GM19372 (cell line): ENCODE results near the gene MSI2.

ENCODE experiments used
- ATAC-seq: cut with Tn5 transposase; IDR thresholded peaks from one replicate; pipeline ENCODE4 v1.9.1; 2021; ENCODE audit warnings: mild to moderate bottlenecking, low read depth, moderate library complexity; ENCODE audit not compliant: unreplicated experiment

MSI2 gene

GRCh38 chr17:57601143-57601735 lies 344.9 kb downstream of the MSI2 start:
- ATAC-seq: no peak

DNA sequence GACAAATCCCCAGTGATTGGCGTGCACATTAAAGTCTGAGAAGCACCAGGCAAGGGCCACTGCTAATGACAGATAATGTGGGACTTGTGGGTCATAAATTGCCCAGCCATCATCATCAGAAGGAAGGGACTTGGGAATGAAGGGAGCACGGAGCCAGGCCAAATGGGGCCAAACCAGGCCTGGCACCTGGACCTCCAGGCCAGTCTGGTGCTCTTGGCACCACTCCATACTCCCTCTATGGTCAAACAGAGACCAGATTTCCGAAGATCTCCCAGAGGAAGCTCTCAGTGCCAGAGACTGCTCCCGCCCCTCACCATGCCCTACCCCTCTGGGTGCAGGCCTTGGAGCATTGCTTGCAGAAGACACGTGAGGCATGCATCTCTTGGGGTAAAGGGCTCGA lies 346.6 kb downstream of the MSI2 start:
- no peak for ATAC-seq

DNA sequence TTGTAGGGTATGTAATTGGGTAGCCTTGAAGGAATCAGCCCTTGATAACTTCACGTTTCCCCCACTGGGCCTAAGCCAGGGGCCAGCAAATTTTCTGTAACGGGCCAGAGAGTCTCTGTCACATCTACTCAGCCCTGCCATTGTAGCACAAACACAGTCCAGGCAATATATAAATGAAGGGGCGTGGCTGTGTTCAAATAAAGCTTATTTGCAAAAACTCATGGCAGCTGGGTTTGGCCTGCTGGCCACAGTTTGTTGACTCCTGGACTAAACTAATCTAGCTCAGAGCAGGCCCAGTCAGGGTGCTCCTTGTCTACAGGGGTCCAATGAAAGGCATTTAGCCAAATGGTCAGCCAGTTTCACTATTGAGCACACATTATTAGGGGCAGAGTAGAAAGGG lies 347.2 kb downstream of the MSI2 start:
- ATAC-seq: no peak

DNA sequence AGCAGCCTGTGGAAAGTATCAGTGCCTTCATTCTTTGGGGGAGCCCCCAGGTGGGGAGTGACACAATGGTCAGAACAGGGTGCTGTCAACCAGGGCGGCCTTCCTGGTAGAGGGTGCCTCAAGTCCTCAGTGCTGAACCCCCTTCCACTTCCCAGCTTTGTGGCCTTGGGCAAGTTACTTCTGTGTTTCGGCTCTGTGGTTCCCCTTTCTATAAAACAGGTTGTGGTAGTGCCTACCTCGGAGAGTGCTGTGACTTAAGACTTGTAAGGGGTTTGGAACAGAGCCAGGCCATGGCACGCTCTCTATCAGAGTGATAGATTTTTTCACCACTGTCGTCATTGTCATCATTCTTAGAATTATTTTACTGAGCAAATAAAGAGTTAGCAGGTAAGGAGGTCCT lies 347.7 kb downstream of the MSI2 start:
- no peak for ATAC-seq

- no peak for ATAC-seq
Measured at GRCh38 chr17:57604771-57605674, 348.7 kb downstream of the MSI2 start.

DNA sequence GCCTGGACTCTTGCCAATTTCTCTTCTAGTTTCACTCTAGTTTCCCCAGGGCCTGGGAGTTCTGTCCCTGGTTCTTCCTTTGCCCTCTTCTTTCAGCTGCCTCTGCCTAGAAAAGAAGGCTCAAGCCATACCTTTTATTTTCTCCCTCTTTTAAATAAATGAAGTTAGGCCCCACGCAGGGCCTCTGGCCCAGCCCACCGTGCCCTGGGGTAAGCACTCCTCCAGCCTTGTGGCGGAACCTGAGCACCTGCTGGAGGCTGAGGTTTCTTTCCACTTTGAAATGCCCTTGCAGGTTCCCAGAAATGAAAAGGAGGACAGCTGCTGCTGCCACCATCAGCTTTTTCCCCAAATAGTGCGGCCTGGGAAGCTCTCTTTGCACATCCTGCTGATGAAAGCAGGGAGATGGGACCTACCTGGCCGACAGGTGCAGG lies 349.4 kb downstream of the MSI2 start:
- ATAC-seq: no peak

DNA sequence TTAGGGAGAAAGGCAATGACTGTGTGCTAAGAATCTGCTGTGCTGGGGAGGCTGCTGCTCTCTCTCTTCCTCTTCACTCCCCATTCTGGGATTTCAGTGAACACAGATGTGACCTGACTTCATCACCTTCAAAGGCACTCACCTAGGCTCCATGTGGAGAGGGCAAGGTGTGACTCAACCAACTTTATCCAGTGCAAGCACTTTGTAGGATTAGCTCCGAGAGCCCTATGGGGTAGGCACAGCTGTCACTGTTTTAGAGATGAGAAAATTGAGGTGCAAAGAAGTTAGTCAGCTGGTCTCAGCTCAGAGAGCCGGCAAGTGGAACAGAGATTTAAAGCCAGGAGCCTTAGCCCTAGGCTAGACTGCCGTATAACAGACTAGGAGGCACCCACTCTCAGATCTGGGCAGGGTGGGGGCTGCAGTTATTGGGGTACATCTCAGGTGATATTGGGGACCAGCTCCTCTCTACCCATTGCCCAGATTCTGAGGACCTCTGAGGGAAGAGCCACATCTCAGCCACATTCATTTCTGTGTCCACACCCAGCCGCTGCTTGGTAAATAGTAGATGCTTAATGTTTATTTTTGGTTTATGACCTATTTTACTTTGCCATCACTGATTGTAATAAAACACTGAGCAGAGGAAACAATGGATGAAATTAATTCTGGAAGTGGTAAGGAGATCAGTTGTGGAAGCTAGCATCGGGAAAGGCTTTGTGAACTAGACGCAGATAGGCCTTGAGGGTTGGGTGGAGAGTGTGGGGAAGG lies 350.0 kb downstream of the MSI2 start:
- ATAC-seq: no peak

DNA sequence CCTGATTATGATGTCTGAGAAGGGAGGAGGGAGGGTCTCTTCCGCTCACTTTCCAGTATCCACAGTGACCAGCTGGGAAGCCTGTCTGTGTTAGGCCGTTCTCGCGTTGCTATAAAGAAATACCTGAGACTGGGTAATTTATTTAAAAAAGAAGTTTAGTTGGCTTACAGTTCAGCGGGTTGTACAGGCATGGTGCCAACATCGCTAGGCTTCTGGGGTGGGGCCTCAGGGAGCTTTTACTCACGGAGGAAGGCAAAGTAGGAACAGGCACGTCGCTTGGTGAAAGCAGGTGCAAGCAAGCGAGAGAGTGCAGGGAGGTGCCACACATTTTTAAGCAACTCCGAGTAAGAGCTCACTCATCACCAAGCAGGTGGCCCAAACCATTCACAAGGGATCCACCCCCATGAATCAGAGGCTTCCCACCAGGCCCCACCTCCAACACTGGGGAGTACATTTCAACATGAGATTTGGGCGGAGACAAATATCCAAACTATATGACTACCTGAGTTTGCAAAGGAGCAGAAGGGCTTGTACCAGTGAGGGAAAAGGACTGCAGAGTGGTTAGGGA lies 351.3 kb downstream of the MSI2 start:
- no peak for ATAC-seq

DNA sequence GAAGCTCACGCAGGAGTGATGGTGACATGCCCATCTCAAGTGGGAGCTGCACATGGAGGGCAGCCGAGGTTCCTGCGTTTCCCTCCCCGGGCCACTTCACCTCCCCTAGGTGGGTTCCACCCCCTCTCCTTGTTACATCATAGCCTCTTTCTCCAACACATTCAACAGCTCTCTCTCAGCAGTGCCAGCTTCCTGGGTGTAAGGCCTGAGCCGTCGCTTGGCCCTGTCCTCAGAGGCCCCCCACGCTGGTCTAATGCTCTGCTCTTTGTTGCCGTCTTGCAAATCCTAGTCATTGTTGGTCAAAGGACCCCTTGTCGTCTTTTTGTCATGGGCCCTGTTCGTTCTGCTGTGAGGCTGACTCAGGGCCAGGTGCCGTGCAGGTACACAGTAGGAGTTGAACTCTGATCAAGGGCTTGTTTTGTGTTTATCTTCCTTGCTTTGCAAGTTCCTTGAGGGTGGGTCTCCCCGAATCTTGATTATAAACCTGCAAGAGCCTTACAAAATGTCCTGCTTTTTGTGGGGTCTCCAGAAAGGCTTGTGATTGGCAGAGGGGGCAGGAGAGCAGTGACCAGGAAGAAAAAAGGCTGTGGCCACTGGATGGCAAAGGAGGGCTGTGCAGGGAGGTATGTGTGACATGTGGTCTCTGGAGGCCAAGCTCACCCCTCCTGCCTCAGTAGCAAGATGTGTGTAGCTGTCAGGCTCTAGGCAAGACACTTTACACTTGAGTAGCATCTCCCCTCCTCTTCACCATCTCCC lies 352.2 kb downstream of the MSI2 start:
- ATAC-seq: no peak

GRCh38 chr17:57609125-57609877 lies 353.0 kb downstream of the MSI2 start:
- no peak for ATAC-seq

DNA sequence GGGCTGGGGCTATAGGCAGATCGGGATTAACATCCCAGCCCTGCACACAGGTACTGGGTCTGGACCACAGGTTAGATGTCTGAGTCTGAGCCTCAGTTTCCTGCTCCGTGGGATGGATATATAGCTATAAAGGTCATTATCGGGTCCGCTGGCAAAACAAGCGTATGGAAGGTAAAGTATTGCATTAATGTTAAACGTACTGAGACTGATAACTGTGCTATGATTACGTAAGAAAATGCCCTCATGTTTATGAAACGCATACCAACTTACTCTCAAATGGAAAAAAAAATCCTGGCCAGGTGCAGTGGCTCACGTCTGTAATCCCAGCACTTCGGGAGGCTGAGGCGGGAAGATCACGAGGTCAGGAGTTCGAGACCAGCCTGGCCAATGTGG lies 353.6 kb downstream of the MSI2 start:
- no peak for ATAC-seq

- no peak for ATAC-seq
Measured at GRCh38 chr17:57612202-57613071, 356.1 kb downstream of the MSI2 start.

DNA sequence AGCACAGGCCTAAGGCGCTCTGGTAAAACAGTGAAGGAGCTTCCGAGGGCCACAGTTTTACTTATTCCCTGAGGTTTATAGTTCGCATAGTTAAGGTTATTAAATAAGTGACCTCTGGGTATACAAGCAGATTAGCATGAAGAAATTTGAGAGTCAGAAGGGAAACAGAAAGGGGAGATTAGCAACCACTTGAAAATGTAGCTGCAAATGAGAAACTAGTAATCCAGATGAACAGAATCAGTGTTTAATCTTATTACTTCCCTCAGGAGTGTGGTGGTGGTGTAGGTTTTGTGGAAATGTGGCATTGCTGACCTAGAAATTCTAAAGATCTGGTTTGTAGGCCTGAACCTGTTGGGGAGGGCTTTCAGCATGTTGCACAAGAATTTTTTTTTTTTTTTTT lies 358.4 kb downstream of the MSI2 start:
- ATAC-seq: no peak

DNA sequence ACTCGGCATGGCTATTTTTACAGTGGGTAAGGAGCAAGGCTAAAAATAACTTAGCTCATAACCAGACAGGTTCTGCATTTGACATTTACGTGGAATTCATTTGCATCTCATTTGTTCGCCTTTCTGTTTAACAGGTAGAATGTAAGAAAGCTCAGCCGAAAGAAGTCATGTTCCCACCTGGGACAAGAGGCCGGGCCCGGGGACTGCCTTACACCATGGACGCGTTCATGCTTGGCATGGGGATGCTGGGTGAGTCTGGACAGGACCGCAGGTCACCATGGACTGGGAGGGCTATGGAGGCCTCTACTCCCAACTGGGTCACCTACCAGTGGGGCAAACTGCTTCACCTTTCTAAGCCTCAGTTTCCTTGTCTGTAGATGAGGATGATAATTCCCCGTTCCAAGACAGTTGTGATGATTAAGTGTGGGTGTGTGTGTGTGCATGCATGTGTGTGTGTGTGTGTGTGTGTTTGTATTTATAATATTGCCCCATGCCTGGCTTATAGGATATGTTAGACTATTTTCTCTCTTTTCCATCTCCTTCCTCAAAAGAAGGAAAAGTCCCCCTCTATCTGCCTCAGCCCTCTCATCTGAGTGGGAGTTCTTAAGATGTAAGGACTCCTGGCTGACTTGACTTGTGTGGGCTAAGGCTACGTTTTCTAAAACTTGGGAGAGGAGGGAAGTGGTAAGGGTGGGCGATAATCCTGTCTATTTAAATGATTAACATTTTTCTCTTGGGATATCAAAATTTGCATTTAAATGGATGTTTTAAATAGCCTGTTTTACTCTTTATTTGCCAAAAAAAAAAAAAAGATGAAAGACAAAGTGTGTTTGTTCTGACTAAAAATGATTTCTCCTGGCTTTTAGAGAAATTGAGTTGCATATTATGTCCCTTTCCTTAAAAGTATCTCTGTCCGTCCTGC lies 359.8 kb downstream of the MSI2 start:
- ATAC-seq: no peak

DNA sequence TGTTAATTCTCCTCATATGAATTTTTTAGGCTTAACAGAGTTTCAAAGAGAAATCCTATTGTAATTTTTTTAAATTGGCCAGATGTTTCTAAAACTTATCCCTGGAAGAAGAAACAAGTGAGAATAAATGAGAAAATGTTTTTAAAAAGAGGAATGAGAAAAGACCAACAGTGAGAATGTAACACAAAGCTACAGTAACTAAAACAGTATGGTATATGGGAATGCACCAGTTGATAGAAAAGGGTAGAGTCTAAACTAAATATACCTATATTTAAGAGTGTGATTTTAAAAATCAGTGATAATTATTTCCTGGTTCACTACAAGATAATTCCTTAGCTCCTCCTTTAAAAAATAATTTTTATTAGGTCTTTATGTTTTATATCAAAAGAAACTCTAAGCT lies 360.9 kb downstream of the MSI2 start:
- ATAC-seq: no peak

DNA sequence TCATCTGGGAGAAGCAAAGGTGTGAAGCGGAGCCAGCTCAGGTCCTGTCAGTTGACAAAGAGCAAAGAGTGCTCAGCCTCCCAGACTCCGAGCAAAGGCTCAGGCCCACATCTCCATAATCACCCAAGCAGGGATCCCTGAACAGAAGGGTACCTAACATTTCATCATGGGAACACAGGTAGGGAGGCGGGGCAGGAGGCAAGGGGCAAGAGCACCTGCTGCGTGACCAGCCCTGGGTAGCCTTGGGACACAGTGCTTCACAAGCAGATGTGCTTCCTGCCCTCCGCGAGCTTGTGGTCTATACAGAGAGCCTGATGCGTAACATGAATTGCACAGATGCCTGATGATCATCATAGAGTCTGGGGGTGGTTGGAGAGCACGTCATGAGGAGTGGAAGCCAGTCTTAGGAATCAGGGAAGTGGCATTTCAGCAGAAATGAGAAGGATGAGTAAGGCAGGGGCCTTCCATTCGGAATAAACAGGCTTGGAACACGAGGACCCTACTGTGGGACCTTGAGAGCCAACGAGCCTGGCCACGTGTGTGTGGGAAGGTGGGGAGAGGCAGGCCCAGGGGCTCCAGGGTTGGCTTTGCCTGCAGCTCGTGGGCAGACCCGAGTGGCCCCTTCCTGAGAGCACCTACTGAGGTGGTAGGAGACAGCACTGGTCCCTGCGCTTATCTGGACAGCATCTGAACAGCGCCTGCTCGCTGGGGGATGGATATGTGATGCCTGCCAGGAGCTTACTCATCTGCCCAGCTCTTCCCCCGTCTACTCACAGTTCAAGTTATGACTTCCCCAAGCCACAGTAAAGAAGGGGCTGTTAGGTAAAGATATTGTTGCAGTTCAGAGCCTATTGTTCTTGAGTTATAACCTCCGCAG lies 363.0 kb downstream of the MSI2 start:
- ATAC-seq: no peak

GRCh38 chr17:57620576-57620975 lies 364.3 kb downstream of the MSI2 start:
- no peak for ATAC-seq
